ENCODE data around the gene PCED1A. TPM values are rescaled to one million over a fixed set of nuclear protein-coding genes. Genes with fewer than 3 reads are reported as not detected.
"Not testable (repeated sequence)": the region's sequence is repeated elsewhere in the genome, so short reads cannot be mapped to it uniquely, and the experiment has no call there.

Gene PCED1A
- total RNA-seq, 1 donor from 2014 or later = 37.3 TPM

- Mint-ChIP-seq H3K27ac (ENCODE audit: unreplicated experiment) (no peak overlapping the region), H3K9me3 (ENCODE audit: low read depth) (peaks cover 3% of the 10 kb centered on the region), H3K27me3 (ENCODE audit: low read depth) (no peaks in the 10 kb centered on the region), H3K4me1 (ENCODE audit: low read depth) (peaks cover 15% of the 10 kb centered on the region), H3K4me3 (ENCODE audit: unreplicated experiment) (no peak overlapping the region), H3K36me3 (ENCODE audit: low read depth) (peaks cover 11% of the 10 kb centered on the region)
- no peak for DNase-seq (ENCODE audit: low spot score)
- no peak for TF ChIP-seq CTCF (IDR thresholded peaks at IDR 0.05)
Observed at GRCh38 chr20:2835331-2835796, 5.1 kb downstream of the PCED1A start.

GRCh38 chr20:2834401-2835110, 5.9 kb downstream of the PCED1A start:
- H3K4me1 Mint-ChIP-seq (ENCODE audit: low read depth) = peaks cover 13% of the 10 kb centered on the region
- no peak for TF ChIP-seq CTCF (IDR thresholded peaks at IDR 0.05)
- no peak for DNase-seq (ENCODE audit: low spot score)
- no peak overlapping the region for H3K27ac Mint-ChIP-seq (ENCODE audit: unreplicated experiment)
- no peaks in the 10 kb centered on the region for H3K27me3 Mint-ChIP-seq (ENCODE audit: low read depth)
- H3K9me3 Mint-ChIP-seq (ENCODE audit: low read depth) = peaks cover 3% of the 10 kb centered on the region
- peaks cover 11% of the 10 kb centered on the region for H3K36me3 Mint-ChIP-seq (ENCODE audit: low read depth)
- H3K4me3 Mint-ChIP-seq (ENCODE audit: unreplicated experiment) = no peak overlapping the region

- H3K27me3 Mint-ChIP-seq (ENCODE audit: low read depth) = peaks cover 2% of the 10 kb centered on the region
- no peak for TF ChIP-seq CTCF (IDR thresholded peaks at IDR 0.05)
- peaks cover 8% of the 10 kb centered on the region for H3K4me1 Mint-ChIP-seq (ENCODE audit: low read depth)
- no peak overlapping the region for H3K27ac Mint-ChIP-seq (ENCODE audit: unreplicated experiment)
- peaks cover 3% of the 10 kb centered on the region for H3K9me3 Mint-ChIP-seq (ENCODE audit: low read depth)
- H3K36me3 Mint-ChIP-seq (ENCODE audit: low read depth) = peaks cover 11% of the 10 kb centered on the region
- DNase-seq (ENCODE audit: low spot score) = no peak
- H3K4me3 Mint-ChIP-seq (ENCODE audit: unreplicated experiment) = no peak overlapping the region
Observed at GRCh38 chr20:2833761-2834160, 6.7 kb downstream of the PCED1A start.

- not testable (repeated sequence) for H3K4me1 Mint-ChIP-seq (ENCODE audit: low read depth); H3K36me3 Mint-ChIP-seq (ENCODE audit: low read depth); H3K9me3 Mint-ChIP-seq (ENCODE audit: low read depth); H3K27me3 Mint-ChIP-seq (ENCODE audit: low read depth); DNase-seq (ENCODE audit: low spot score); H3K4me3 Mint-ChIP-seq (ENCODE audit: unreplicated experiment); H3K27ac Mint-ChIP-seq (ENCODE audit: unreplicated experiment)
Observed at GRCh38 chr20:2831206-2831605, 9.2 kb downstream of the PCED1A start.

DNA sequence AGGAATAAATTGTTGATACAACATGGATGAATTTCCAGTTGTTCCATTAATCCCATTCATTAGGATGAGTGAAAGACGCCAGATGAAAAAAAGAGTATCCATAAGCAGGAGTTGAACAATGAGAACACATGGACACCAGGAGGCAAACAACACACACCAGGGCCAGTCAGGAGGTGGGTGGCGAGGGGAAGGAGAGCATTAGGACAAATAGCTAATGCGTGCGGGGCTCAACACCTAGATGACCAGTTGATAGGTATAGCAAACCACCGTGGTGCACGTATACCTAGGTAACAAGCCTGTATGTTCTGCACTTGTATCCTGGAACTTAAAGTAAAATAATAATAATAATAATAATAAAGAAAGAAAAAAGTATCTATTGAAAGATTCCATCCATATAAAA, 11.1 kb downstream of the PCED1A start:
- Mint-ChIP-seq H3K36me3 (ENCODE audit: low read depth) (no peaks in the 10 kb centered on the region), H3K4me1 (ENCODE audit: low read depth) (peaks cover 10% of the 10 kb centered on the region), H3K27me3 (ENCODE audit: low read depth) (peaks cover 8% of the 10 kb centered on the region), H3K27ac (ENCODE audit: unreplicated experiment) (no peak overlapping the region), H3K9me3 (ENCODE audit: low read depth) (peaks cover 5% of the 10 kb centered on the region), H3K4me3 (ENCODE audit: unreplicated experiment) (no peak overlapping the region)
- DNase-seq (ENCODE audit: low spot score) = no peak
- TF ChIP-seq CTCF (IDR thresholded peaks at IDR 0.05) = no peak

DNA sequence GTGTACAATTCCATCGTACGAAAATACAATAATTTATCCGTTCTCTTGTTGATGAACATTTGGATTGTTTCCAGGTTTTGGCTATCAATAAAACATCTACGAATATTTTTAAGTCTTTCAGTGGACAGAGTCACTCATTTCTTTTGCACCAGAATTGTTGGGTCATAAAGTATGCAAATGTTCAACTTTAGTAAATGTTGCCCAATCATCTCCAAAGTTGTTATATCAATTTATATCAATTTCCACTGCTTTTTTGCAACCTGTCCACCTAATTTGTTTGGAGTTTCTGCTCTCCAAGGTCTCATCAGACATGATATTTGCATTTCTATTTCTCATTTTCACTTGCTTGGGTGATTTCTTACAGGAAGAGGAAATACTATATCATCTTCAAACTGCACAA, 13.8 kb downstream of the PCED1A start:
- TF ChIP-seq CTCF (IDR thresholded peaks at IDR 0.05) = no peak
- peaks cover 5% of the 10 kb centered on the region for H3K4me1 Mint-ChIP-seq (ENCODE audit: low read depth)
- H3K27ac Mint-ChIP-seq (ENCODE audit: unreplicated experiment) = no peak overlapping the region
- peaks cover 3% of the 10 kb centered on the region for H3K9me3 Mint-ChIP-seq (ENCODE audit: low read depth)
- no peak overlapping the region for H3K4me3 Mint-ChIP-seq (ENCODE audit: unreplicated experiment)
- peaks cover 8% of the 10 kb centered on the region for H3K27me3 Mint-ChIP-seq (ENCODE audit: low read depth)
- no peaks in the 10 kb centered on the region for H3K36me3 Mint-ChIP-seq (ENCODE audit: low read depth)
- DNase-seq (ENCODE audit: low spot score) = no peak
